GM12878 (cell line): ENCODE measurements around the gene LRRC26. TPM values are rescaled to one million over a fixed set of nuclear protein-coding genes. Genes with fewer than 3 reads are reported as not detected.

Experiments
- ATAC-seq: fragments of 200-7000 bp; cut with Tn5 transposase; 3 replicates; pipeline ENCODE4 v1.9.1; 2020; ENCODE audit warnings: mild to moderate bottlenecking, moderate library complexity
- BruUV-seq: library from RNA; stranded (reverse); fragments of 400-500 nt; replicated peaks from 2 replicates; lab custom pipeline; 2021; lab: Mats Ljungman, UMichigan
- CTCF ChIA-PET: fragments of 300-600 bp; sonication (Branson Sonifier 250); formaldehyde crosslinking; extraction: SDS; loops from one replicate; lab custom pipeline; 2021; ENCODE audit warnings: inconsistent platforms; lab: Yijun Ruan, JAX
- POLR2A ChIA-PET: fragments of 350-600 bp; formaldehyde crosslinking; extraction: SDS; loops from one replicate; lab custom pipeline; 2021; ENCODE audit warnings: inconsistent platforms; lab: Charles Lee
- RAD21 ChIA-PET: fragments of 300-600 bp; sonication (Branson Sonifier 250); formaldehyde crosslinking; loops from one replicate; lab custom pipeline; 2023; ENCODE audit warnings: antibody characterized with exemption; ENCODE audit not compliant: unreplicated experiment; lab: Charles Lee
- SMC1A ChIA-PET: fragments of 300-600 bp; sonication (Branson Sonifier 250); formaldehyde crosslinking; loops from one replicate; lab custom pipeline; 2023; ENCODE audit not compliant: unreplicated experiment, uncharacterized antibody; lab: Charles Lee
- DNase-seq: peaks from one replicate; pipeline ENCODE4 v3.0.0-alpha.2; 2011; ENCODE audit warnings: low read depth, low spot score
- FAIRE-seq: peaks from 3 replicates; lab custom pipeline; 2011; peaks lifted over from hg19 to GRCh38; lab: Jason Lieb, UNC
- H2AFZ ChIP-seq: 2 replicates; pipeline ENCODE4 v1.6.0; 2011; ENCODE audit warnings: low read depth, low read length, control low read depth; ENCODE audit not compliant: control insufficient read depth
- H3K27ac ChIP-seq: 2 replicates; pipeline ENCODE4 v1.5.1; 2011; ENCODE audit warnings: control low read depth; ENCODE audit not compliant: control insufficient read depth, insufficient read depth
- H3K27me3 ChIP-seq, 2 experiments: replicated peaks in 1 of 2; 2 replicates each; pipeline versions ENCODE4 v1.6.0 to v1.6.1; 2011; ENCODE audit warnings: low read length in 1 of 2; ENCODE audit not compliant: control insufficient read depth in 2 of 2, insufficient read depth in 2 of 2
- H3K36me3 ChIP-seq, 2 experiments: 2 replicates each; pipeline ENCODE4 v1.5.1; 2011; ENCODE audit warnings: low read length in 1 of 2; ENCODE audit not compliant: control insufficient read depth in 2 of 2, insufficient read depth in 2 of 2
- H3K4me1 ChIP-seq: 2 replicates; pipeline ENCODE4 v1.6.1; 2011; ENCODE audit warnings: mild to moderate bottlenecking, low read length, moderate library complexity, mixed read lengths; ENCODE audit not compliant: control insufficient read depth, insufficient read depth
- H3K4me2 ChIP-seq: 2 replicates; pipeline ENCODE4 v1.6.0; 2011; ENCODE audit warnings: control low read depth; ENCODE audit not compliant: control insufficient read depth, insufficient read depth
- H3K4me3 ChIP-seq: fragments of 200-600 bp; sonication (generic); 2 replicates; pipeline ENCODE4 v1.5.1; 2016
- H3K79me2 ChIP-seq: 2 replicates; pipeline ENCODE4 v1.6.0; 2011; ENCODE audit warnings: low read length; ENCODE audit not compliant: control insufficient read depth, insufficient read depth
- H3K9ac ChIP-seq: 2 replicates; pipeline ENCODE4 v1.8.0; 2011; ENCODE audit warnings: low read length, control low read depth, mixed read lengths; ENCODE audit not compliant: control insufficient read depth, insufficient read depth
- H3K9me3 ChIP-seq: replicated peaks from 3 replicates; pipeline ENCODE4 v1.5.1; 2011; ENCODE audit warnings: mild to moderate bottlenecking, low read length; ENCODE audit not compliant: control insufficient read depth, insufficient read depth
- H4K20me1 ChIP-seq: 2 replicates; pipeline ENCODE4 v1.6.0; 2011; ENCODE audit not compliant: control insufficient read depth, insufficient read depth
- FOXM1 ChIP-seq: IDR thresholded peaks from 2 replicates; pipeline ENCODE4 v1.6.1; 2012; ENCODE audit warnings: low read depth, mild to moderate bottlenecking, inconsistent platforms, low read length, moderate library complexity
- HDAC6 ChIP-seq: fragments of 200-600 bp; sonication (generic); IDR thresholded peaks from one replicate; pipeline ENCODE4 v1.8.0; 2017; ENCODE audit warnings: antibody characterized with exemption; ENCODE audit not compliant: unreplicated experiment
- JUNB ChIP-seq: IDR thresholded peaks from 2 replicates; pipeline ENCODE4 v1.6.1; 2016; ENCODE audit warnings: antibody characterized with exemption, mild to moderate bottlenecking
- NFIC ChIP-seq: IDR thresholded peaks from 2 replicates; pipeline ENCODE4 v1.6.1; 2012; ENCODE audit warnings: low read depth, mild to moderate bottlenecking, inconsistent platforms, low read length, moderate library complexity
- WGBS: methylation state at CpG from one replicate; pipeline ENCODE4 v1.1.6; 2016; ENCODE audit warnings: low lambda C conversion rate; ENCODE audit not compliant: insufficient replicate concordance, insufficient coverage; ENCODE audit errors: missing lambda C conversion rate; 5-methylcytosine and 5-hydroxymethylcytosine counted together
- in situ Hi-C: fragments of 300-500 bp; cut with MboI; formaldehyde crosslinking; loops from 9 replicates; pipeline ENCODE4 v1.14.3; 2018; ENCODE audit warnings: mixed read lengths
- intact Hi-C: fragments of 100-400 bp; cut with micrococcal nuclease; formaldehyde crosslinking; loops from one replicate; pipeline ENCODE4 v1.14.2; 2022; ENCODE audit not compliant: unreplicated experiment
- polyA plus RNA-seq, 11 experiments: library from polyadenylated mRNA; depleted of rRNA in 4 of 11; unstranded in 6 of 11; stranded (reverse) in 5 of 11; fragments of >200 nt; fragmentation: Nextera tagmentation in 4 of 11; fragmentation: Illumina TruSeq in 1 of 11; extraction: Ambion mirVana in 4 of 11; extraction: Trizol in 1 of 11; gene quantifications; 1 replicate in 1 of 11; 2 replicates in 10 of 11; pipeline versions ENCODE4 v1.2.1 to v1.2.3, GENCODE V29; 2011 to 2016; ENCODE audit warnings: inconsistent platforms in 2 of 11, missing spikeins in 2 of 11, low read depth in 1 of 11
- total RNA-seq, 4 experiments: library from RNA; depleted of rRNA in 3 of 4; stranded (reverse); fragments of >200 nt in 3 of 4; fragmentation: Illumina TruSeq in 1 of 4; extraction: Trizol in 1 of 4; gene quantifications; 2 replicates each; pipeline versions ENCODE4 v1.2.1 to v1.2.3, GENCODE V29; 2013 to 2021

Gene LRRC26
- total and polyA plus RNA-seq, 10 of the 15 experiments (the other 5 are each of a cell fraction or from before 2014, with no cell fraction given) = 0.29 to 0.91 (median 0.64) TPM; not detected in 5

GRCh38 chr9:137172901-137173795 is 3.3 kb upstream of the LRRC26 start:
- no peaks in the 10 kb centered on the region for H3K36me3 ChIP-seq
- no peaks in the 10 kb centered on the region for H4K20me1 ChIP-seq
- ATAC-seq (no peak), FAIRE-seq (no peak), DNase-seq (no peak)
- intact Hi-C loops (no loop called here), in situ Hi-C loops (no loop called here)
- H3K27ac ChIP-seq = no peak overlapping the region
- ChIA-PET POLR2A (no interaction called here), RAD21 (interaction anchor here (0.8 to 3.0 kb wide), 2 partner anchors 15 to 23 kb away, joined by 3 to 14 read pairs; partner anchors contain the start of genes ANAPC2 and SSNA1), SMC1A (no interaction called here), CTCF (interaction anchor here (1.0 kb wide), 1 partner anchor 52 kb away, joined by 3 read pairs; no protein-coding TSS in a partner anchor)
- peaks cover 8% of the 10 kb centered on the region; the same call in 1 of the 2 replicates for H3K4me1 ChIP-seq
- 36% methylated on average over 20 of the region's 21 CpGs for WGBS
- peaks cover 0 to 5% of the 10 kb centered on the region in 2 experiments; a peak in 2 of 4 replicates for H3K27me3 ChIP-seq
- no TSS peak for BruUV-seq
- H3K4me3 ChIP-seq = no peak overlapping the region
- no peak for TF ChIP-seq FOXM1
- no peak for TF ChIP-seq NFIC
- TF ChIP-seq JUNB = no peak
- no peak for TF ChIP-seq HDAC6
- no peak overlapping the region for H3K4me2 ChIP-seq
- H2AFZ ChIP-seq = no peak overlapping the region
- H3K9ac ChIP-seq = no peak overlapping the region
- H3K79me2 ChIP-seq = no peaks in the 10 kb centered on the region
- no peaks in the 10 kb centered on the region for H3K9me3 ChIP-seq
